HG03139 (cell line): Measurements from ENCODE around the gene DSTN.

ENCODE experiments used
- ATAC-seq: cut with Tn5 transposase; IDR thresholded peaks from one replicate; pipeline ENCODE4 v1.9.1; 2021; ENCODE audit not compliant: unreplicated experiment

The DSTN gene

DNA sequence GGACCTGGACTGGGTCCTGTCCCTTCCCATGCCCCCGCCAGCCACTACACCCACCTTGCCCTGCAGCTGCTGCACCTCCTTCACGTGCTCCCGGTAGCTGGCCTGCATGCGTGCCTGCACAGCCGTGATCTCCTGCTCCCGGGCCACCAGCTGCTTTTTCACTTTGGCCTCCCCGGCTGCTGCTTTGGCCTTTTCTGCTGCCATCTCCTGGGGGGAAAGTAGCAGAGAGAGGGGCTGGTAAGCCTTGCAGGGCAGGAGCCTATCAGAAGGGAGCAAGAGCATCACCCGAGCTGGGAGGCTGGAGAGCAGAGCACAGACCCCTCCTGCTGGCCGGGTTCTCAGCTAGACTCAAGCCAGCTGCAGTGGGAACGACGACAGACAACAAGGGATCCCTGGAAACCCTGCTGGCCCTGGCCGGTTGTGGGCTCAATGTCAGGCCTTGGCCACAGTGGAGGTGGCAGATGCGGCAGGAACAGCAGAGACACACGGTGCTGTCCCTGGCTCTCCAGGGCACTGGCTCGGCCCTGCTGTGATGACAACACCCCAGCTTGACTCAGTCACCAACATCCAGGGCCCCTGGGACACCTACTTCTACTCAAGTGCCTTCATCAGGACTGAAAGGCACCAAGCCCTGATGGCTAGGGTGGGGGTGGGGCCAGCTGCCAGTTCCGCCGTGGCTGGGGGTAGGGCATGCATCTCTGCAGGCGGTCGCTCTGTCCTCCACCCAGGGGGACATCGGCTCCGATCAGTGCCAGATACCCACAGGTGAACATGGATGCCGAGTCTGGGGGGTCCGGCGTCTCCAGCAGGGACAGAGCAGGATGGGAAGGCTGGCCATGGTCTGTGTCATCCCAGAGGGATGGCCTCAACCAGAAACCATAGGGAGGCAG is 66.9 kb downstream of the DSTN start:
- ATAC-seq, result no peak

DNA sequence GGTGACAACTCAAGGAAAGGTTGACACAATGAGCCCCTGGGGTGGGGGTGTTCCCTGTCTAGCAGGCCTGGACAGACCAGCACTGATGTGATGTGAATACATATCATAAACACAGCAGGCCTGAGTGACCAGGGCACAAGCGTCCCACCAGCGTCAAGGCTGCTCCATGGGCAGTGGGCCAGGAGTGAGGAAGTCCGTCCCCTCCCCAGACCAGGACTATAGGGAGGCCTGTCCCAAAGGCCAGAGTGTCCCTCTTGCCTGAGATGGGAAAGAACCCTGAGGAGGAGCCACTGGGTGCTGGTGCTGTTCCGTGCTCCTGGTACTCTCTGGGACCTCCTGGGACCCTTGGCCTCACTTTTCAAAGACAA is 67.5 kb downstream of the DSTN start:
- ATAC-seq, result no peak

DNA sequence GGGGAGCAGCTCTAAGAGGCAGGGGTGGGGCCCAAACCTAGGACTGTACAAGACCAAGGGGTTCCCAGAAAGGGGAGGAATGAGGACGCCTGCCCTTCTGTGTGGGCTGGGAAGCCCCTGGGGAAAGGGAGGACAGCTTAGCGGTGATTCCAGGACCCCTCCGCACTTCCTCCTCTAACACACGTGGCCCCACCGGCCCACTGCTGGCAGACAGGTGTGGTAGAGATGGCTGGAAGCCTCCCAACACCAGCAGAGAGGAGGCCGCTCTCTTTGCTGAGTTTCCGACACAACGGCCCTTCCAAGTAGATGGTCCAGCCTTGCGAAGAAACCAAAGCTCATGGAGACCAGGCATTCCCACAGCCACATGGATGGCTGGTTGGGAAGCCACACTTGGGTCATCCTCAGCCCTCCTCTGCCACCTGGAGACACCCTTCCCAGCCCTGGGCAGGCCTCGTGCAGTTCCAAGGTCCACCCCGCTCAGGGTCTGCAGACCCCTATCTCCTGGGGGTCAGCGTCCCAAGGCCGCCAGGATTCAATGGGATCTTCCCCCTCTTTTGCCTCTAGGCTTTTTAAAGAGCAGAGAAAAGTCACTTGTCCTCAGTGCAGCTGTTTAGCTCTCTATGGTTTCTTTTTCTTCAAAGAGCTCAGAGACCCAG is 68.2 kb downstream of the DSTN start:
- ATAC-seq, result no peak

DNA sequence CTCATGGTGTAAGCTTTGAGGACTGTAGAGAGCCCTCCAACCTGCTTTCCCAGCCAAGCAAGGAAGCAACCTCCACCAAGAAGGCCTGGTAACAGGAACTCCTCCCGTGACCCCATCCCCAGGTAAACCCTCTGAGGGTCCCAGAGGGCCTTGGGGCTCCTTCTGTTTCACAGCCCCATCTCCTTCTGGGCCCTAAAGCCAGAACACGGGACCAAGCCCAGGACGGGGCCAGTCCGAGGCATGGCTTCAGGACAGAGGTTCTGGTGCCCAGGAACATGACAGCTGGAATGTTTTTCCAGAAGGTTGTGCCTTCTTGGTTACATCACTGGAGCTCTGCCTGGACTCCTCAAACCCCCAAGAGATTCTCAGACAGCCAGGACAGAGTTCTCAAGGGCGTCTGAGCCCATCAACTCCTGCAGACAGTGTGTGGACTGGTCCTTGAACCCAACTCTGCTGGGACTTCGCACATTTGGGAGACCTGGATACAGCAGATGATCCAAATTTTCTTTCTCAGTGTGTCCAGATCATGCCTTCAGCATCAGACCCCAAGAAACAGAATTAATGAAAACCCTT is 69.0 kb downstream of the DSTN start:
- no peak for ATAC-seq

DNA sequence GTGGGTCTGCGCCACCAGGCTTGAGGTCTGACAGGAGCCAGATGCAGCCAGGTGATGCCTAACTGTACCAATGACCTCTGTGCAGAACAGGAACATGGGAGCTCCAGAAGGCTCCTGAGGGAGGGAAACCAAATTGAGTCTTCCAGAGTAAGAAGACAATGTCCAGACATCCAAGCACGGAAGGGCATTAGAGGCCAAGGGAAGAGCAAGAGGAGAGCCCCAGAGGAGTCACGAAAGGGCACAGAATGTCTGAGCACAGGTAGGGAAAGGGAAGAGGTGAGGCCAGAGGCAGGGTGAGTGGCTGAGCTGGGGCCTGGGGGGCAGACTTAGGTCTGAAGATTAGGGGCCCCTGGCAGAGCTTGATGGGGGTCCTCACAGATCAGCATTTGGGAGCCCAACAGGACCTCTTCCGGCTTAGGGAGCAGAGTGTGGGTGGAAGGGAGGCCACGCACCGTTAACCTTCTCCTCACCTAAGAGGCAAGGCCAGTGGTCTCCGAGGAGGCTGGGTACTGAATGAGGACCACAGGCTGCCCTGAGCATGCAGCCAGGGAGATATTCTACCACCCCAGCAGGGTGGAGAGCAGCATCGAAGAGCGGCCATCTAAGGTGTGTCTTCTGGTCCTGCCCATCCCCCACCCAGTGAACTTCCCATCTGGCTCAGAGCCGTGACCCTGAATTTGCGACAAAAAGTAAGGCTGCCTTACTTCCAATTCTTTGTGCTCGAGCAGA is 70.4 kb downstream of the DSTN start:
- no peak for ATAC-seq

DNA sequence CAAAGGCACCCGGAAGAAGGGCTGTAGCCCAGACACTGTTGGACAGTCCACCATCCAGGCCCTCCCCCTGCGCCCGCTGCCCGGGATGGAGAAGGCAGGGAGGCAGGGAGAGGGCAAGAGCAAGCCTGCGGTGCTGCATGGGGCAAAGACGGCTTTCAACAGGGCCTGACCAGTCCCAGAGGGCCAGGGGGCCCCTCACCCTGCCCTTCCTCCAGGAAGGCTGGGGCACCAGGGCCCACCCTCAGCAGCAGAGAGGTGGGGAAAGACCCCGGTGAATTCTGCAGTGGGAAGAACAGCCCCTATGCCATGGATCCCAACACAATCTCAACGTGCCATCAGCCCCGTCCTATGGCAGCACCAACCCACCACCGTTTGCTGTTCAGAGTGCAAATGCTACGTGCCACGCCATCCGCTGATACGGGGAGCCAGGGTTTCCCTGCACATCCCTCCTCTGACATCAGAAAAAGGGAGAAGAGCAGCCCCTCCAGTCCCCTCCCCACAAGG is 71.1 kb downstream of the DSTN start:
- ATAC-seq, result no peak

DNA sequence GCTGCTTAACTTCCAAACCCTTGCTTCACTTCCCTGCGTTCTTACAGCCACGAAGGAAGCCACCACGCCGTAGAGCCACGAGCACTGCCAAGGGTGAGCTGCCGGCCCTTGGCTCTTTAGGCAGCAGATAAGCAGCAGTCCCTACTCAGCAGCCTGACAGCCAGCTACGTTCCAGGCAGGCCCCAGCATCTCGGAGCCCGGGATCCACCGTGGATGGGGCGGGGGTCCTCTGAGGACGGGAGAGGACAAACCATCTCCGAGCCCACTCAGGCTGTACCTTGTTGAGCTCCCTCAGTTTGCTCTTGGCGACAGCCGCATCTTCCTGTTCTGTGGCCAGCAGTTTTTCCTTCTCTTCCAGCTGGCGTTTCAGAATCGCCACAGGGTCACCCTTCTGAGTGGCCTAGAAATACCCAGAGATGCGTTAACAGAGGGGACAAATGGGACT is 71.7 kb downstream of the DSTN start:
- ATAC-seq, result no peak

DNA sequence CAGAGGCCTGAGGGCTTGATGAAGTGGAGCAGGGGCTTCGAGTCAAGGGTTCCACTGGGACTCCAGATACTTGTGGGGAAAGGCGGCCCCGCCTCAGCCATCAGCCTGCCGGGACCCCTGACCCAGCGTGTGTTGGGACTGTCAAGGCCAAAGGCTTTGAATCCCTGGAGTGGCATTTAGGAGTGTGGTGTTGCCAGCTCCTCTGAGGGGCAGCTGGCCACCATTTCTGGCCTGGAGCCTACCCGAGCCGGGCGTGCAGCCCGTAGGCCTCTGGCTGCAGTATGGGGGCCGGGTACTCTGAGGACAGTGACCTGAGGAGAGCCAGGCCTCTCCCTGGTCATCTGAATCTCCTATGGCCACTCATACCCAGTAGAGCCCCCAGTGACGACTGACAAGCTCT is 72.1 kb downstream of the DSTN start:
- ATAC-seq, result no peak

DNA sequence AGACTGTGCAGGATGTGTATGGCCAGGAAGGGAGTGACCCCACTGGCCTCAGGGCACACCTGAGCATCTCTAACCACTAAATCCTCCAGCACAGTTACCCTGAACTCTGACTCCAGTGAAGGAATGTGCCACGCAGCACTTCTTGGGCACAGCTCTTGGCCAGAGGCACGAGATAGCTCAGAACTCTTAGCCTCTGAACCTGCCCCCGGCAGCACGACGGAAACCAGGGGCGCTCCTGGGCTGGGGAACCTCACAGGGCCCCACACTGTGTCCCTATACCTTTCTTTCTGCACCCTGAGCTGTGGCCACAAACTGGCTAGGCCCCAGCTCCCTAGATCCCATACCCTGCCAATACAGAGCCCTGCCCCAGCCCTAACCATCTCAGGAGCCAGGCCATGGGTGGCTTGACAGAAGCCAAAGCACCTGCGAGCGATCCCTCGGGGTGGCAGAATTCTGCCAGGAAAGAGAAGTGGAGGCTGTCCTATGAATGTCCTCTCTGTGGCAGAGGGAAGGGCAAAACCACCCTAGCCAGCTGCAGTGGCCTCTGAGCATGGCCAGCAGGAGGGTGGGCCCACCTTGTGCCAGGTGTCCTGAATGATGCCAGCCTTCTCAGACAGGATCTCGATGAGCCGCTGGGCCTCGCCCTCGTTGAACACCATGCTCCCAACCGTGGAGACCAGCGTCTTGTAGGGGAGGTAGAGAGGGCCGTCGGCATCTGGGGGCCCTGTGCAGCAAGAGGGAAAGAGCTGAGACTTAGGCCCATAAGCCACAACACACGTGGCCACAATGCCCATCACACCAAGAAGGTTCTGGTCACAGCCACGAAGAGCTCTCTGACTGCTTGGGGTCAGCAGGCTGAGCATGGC is 72.8 kb downstream of the DSTN start:
- no peak for ATAC-seq

DNA sequence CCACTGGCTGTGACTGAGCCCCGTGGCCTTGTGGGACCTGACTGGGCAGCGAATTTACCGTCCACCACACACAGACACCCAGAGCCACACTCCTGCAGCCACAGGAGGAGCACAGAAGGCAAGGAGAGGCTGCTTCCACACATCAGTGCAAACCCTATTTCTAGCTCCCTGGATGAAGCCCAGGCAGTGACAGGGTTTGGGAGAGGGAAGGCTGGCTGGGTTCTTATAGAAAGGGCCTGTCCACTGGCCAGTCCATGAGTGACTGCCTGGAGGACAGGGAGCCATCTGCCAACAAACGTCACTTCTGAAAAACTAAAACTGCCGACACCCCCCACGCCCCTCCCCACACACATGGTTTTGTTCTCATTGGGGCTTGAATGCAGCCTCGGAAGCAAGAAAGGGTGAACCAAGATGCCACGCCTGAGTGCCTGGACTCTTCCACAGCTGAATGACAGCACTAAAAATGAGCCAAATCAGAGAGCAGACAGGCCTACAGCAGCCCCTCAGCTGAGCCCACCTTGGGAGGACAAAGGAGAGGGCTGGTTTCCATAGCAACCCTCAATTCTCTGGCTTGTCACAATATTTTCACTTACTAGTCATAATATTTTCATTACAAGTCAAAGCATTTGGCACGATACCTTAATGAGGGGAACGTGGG is 73.8 kb downstream of the DSTN start:
- ATAC-seq, result no peak

DNA sequence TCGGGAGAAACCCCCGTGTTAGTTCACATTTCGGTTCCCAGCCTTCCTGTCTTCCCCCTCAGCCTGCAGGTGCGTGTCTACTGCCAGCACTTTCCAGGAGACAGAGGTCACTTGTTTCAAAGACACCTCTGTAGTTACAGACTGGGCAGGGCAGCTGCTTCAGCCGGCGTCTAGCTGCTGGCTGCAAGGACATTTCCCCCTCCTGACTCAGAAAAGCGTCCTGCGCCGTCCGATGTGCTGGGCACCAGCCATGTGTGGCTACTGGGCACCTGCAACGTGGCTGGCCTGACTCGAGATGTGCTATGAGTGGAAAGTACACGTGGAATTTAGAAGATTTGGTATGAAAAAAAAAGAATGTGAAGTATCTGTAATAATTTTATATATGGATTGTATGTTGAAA is 74.6 kb downstream of the DSTN start:
- no peak for ATAC-seq

DNA sequence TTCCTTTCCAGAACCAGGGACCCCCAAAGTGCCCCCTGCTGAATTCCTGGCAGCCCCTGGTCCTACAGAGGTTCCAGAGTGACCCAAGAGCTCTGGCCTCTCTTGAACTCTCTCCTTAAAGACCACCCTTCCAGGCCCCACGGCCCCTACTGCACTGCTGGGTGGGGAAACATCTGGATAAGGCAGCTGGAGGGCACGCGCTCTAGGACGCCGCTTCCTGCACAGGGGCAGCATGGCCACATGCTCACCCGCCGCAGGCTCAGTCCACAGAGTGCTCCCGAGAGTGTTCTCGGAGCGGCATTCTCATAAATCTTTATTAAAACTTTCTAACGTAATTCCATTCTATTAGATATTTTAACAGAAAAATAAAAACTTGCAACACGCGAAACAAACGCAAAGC is 75.1 kb downstream of the DSTN start:
- ATAC-seq, result no peak

DNA sequence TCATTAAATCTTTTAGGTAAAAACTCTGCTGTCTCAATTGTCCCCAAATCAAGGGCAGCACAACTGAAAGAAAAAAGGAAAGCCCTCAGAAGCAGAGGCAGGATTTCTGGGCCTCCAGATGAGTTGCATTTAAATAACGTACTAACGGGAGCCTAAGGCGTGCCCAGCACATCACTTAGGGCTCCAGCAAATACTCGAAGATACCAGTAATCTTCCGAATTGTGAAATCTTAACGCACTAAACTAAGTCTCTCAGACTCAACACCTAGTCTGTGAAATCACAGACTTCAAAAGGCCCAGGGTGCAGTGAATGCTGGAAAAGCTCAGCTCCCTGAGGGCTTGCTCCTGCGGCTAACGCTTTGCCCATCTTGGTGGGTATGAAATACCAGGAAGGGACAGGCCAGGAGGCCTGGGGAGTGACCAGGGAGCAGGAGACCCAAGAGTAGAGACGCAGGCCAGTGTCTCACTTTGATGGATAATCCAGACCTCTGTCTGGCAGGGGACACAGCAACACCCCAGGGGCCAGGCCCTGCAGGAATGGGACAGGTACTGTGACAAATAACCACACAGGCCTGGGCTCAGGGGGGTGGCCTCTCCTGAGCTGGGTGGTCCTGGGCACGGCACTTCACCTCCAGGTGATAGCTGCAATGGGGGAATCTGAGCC is 75.8 kb downstream of the DSTN start:
- no peak for ATAC-seq

DNA sequence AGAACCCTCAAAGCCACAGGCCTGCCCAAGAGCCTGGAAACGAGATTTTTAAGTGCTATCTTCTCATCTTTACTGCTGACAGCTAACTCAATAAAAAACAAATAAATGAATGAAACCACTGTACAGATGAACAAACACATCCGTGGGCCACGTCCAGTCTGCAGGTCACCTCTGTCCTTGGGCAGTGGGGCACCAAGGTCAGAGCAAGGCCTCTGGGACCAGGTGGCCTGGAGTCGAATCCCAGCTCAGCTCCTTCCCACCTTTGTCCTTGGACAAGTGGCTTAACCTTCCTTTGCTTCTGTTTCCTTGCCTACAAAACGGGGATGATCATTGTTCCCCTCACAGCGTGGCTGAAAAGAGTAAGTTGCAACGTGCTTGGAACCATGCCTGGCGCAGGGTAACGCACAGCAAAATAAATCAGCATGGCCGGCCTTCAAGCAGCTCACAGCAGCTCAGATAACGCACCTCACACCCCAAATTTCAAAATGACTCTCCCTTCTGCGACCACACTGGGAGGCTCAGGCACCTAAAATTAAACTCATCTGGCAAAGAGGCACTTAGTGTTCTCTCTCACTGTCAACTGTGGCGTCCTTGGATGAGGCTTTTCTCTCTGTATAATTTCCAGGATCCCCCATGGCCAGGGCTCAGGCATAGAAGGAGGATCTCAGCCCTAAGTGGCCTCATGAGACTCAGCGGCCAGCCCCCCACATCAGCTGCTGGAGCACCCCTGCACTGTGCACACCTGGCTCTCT is 76.5 kb downstream of the DSTN start:
- no peak for ATAC-seq

DNA sequence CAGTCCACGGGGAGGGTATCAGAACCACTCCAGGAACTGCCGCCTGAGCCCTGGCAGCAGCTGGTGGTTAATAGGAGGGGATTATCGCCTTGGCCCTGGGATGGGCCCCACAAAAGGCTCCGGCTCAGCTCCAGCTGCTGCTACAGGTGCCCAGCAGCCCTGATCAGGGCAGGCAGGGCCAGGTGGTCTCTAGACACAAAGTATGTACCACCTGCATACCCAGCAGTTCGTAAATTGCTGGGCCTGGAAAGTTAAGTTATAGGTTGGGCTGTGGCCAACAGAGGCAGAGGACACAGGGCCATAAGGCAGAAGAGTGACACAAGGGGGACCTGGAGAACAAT is 77.1 kb downstream of the DSTN start:
- no peak for ATAC-seq

DNA sequence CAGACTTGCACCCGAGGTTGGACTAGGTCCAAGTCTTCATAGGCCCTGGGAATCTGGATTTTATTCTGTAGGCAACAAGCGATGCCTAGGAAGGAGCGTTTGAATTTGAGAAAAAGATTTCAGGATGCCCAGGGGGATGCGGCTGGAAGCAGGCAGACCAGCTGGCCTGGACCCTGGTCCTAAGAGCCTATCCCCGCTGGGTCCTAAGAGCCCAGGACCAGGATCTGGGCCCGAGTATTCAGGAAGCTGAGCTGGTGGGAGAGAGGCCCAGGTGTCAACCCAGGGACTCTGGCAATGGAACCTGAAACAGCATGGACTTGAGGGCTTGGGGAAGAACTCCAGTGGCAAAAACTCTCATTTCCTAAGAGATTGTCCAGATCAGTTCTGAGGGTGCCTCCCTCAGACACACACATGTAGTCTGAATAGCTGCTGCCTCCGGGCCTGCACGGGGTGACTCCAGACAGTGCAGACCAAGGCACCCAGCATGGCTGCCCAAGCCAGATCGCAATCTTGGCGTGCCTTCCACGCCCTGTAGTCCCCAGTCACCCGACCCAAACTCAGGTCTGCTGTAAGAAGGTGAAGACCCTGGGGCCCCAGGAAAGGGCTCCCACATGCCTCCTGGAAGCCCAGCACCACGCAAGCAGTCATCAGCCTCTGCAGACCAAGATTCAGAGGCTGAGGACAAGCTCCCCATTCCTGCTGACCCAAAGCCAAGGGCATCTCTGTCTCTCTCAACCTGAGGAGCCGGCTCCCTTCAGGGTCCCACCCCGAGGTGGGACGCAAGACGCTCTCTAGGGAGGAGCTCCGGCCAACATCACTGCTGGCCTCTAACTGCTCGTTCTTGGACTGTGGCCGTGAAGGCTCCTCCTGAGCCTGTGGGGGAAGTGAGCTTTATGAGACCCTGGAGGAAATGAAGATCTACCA is 77.8 kb downstream of the DSTN start:
- ATAC-seq, result no peak

DNA sequence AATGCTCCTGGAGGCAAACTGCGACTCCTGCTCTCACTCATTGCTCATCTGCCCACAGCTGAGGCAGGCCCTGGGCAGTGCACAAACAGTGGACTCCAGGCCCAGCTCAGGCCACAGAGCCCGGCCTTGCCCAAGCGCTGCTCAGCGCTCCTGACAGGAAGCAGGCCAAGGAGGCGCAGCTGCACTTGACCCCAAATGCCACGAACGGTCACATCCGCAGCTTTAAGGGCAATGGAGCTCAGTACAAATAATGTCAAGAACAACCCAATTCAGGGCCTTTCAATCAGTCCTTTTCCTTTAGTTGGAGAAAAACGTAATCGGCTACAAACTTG is 78.4 kb downstream of the DSTN start:
- ATAC-seq, result no peak
